Mucosa of stomach (tissue), 1 donor: Measurements from ENCODE around the gene PCNX3.

Experiments
- H3K27me3 ChIP-seq: one replicate; pipeline ENCODE4 v1.7.0; 2013; ENCODE audit warnings: mild to moderate bottlenecking, low read length; ENCODE audit not compliant: control insufficient read depth, insufficient read depth
- H3K36me3 ChIP-seq: one replicate; pipeline ENCODE4 v1.7.0; 2013; ENCODE audit warnings: low read length; ENCODE audit not compliant: control insufficient read depth, insufficient read depth
- H3K4me1 ChIP-seq: one replicate; pipeline ENCODE4 v1.7.0; 2013; ENCODE audit warnings: mild to moderate bottlenecking, low read length; ENCODE audit not compliant: control insufficient read depth, insufficient read depth
- H3K4me3 ChIP-seq: one replicate; pipeline ENCODE4 v1.7.0; 2013; ENCODE audit warnings: low read length
- H3K9ac ChIP-seq: one replicate; pipeline ENCODE4 v1.7.0; 2013; ENCODE audit warnings: mild to moderate bottlenecking, low read length, moderate library complexity
- H3K9me3 ChIP-seq: one replicate; pipeline ENCODE4 v1.7.0; 2013; ENCODE audit warnings: mild to moderate bottlenecking, low read length, moderate library complexity; ENCODE audit not compliant: control insufficient read depth
- donor health status: Pancreatic carcinoma.

The PCNX3 gene

DNA sequence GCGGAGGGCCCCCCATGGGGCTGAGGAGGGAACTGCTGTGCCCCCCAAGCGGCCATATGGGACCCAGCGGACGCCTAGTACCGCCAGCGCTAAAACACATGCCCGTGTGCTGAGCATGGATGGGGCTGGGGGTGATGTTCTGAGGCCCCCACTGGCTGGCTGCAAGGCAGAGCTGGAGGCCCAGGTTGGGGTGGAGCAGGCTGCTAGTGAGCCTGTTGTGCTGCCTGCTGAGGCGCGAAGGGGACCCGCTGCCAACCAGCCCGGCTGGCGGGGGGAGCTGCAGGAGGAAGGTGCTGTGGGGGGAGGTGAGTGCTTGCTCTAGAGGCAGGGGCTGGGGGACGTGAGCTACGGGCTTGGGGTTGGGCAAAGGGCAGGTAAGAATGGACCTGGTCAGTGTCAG is 3.2 kb downstream of the PCNX3 start:
- Histone ChIP-seq H3K9me3 (no peaks in the 10 kb centered on the region), H3K36me3 (no peaks in the 10 kb centered on the region), H3K4me1 (peaks cover 8% of the 10 kb centered on the region), H3K4me3 (no peak overlapping the region), H3K9ac (no peak overlapping the region), H3K27me3 (no peaks in the 10 kb centered on the region)

DNA sequence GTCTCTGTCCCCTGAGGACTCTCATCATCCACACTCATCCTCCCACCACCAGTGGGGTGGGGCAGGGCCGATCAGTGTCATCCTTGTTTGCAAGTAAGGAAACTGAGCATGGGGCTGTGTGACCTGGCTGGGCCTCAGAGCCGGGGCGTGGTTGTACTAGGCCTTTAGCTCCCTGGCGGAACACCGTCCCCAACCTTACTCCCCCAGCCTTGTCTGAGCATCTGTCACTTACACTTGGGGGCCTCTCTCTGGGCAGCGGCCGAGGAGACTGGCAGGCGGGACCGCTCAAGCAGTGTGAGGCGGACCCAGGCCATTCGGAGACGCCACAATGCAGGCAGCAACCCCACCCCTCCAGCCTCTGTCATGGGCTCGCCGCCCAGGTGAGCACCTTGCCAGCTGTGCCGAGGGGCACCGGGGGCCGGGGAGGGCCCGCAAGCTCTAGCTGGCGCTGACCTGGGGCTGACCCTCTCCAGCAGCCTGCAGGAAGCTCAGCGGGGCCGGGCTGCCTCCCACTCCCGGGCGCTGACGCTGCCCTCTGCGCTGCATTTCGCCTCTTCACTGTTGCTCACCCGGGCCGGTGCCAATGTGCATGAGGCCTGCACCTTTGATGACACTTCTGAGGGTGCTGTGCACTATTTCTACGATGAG is 3.8 kb downstream of the PCNX3 start:
- Histone ChIP-seq H3K27me3 (no peaks in the 10 kb centered on the region), H3K36me3 (no peaks in the 10 kb centered on the region), H3K9ac (no peak overlapping the region), H3K4me3 (no peak overlapping the region), H3K9me3 (no peaks in the 10 kb centered on the region), H3K4me1 (peaks cover 8% of the 10 kb centered on the region)

DNA sequence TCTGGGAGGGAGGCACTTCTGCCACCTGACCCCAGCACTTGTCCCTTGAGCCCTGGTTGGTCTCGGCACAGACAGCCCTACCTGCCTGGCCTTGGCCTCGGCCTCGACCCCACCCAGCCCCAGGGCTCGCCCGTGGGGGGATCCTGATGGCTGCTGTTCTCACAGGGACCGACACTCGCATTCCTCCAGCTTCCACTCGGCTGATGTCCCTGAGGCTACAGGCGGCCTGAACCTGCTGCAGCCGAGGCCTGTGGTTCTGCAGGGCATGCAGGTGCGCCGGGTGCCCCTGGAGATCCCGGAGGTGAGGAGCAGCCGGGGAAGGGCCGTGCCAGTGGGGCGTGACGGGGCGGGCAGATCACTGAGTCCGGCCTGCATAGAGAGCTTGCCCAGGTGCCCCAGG is 5.1 kb downstream of the PCNX3 start:
- no peaks in the 10 kb centered on the region for H3K36me3 ChIP-seq

DNA sequence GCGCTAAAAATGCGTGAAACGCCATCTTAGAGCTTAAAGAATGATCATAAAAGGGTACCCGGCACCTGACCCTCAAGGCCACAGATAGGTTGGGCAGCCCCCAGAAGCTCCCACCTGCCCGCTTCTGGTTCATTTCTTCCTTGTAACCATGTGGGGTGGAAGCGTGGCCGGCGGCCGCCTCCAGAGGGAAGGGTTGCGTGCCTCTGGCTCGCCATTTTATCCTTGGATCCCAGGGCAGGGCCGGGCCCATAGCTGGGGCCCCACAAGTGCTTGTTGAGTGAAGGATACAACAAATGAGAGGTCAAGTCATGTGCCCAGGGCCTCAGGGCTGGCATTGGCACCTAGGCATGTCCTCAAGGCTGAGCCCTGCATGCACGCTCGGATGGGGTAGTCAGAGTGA is 5.9 kb downstream of the PCNX3 start:
- Histone ChIP-seq H3K9me3 (no peaks in the 10 kb centered on the region), H3K4me1 (peaks cover 7% of the 10 kb centered on the region), H3K27me3 (no peaks in the 10 kb centered on the region), H3K9ac (no peak overlapping the region), H3K4me3 (no peak overlapping the region), H3K36me3 (no peaks in the 10 kb centered on the region)

More for the DNA sequence above, 5.1 kb downstream of the PCNX3 start:
- Histone ChIP-seq H3K9me3 (no peaks in the 10 kb centered on the region), H3K4me3 (no peak overlapping the region), H3K9ac (no peak overlapping the region), H3K27me3 (no peaks in the 10 kb centered on the region), H3K4me1 (peaks cover 8% of the 10 kb centered on the region)

DNA sequence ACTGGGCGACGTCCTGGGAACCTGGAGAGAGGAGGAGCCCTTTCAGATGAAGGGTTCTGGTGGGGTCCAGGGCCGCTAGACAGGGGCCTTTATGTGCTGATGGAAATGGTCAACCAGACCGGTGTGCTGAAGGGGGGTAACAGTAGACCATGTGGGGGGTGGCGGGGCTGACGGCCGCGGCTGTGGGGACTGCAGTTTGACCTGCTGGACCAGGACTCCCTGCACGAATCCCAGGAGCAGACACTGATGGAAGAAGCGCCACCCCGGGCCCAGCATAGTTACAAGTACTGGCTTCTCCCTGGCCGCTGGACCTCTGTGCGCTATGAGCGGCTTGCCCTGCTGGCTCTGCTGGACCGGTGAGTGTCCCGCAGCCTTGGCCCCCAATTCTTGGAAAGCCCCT is 6.4 kb downstream of the PCNX3 start:
- Histone ChIP-seq H3K9ac (no peak overlapping the region), H3K36me3 (peaks cover 1% of the 10 kb centered on the region), H3K4me1 (peaks cover 2% of the 10 kb centered on the region), H3K27me3 (no peaks in the 10 kb centered on the region), H3K4me3 (no peak overlapping the region), H3K9me3 (no peaks in the 10 kb centered on the region)

DNA sequence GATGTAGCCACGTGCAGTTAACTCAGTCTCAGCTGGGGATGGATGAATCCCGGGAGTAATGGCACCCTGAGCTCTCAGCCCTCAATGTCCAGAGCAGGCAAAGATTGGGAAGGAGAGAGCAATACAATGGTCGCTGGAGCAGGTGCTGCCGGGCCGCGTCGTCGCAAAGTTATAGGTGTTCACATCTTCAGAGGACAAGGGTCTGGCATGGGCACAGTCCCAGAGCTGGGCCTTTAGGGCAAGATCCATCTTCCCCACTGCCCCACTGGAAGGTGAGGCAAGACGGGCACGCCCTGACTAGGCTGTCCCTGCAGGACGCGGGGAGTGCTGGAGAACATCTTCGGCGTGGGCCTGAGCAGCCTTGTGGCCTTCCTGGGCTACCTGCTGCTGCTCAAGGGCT is 7.6 kb downstream of the PCNX3 start:
- peaks cover 13% of the 10 kb centered on the region for H3K36me3 ChIP-seq
- no peak overlapping the region for H3K9ac ChIP-seq
- no peak overlapping the region for H3K4me3 ChIP-seq
- H3K9me3 ChIP-seq: no peaks in the 10 kb centered on the region
- H3K4me1 ChIP-seq: no peaks in the 10 kb centered on the region
- H3K27me3 ChIP-seq: no peaks in the 10 kb centered on the region

DNA sequence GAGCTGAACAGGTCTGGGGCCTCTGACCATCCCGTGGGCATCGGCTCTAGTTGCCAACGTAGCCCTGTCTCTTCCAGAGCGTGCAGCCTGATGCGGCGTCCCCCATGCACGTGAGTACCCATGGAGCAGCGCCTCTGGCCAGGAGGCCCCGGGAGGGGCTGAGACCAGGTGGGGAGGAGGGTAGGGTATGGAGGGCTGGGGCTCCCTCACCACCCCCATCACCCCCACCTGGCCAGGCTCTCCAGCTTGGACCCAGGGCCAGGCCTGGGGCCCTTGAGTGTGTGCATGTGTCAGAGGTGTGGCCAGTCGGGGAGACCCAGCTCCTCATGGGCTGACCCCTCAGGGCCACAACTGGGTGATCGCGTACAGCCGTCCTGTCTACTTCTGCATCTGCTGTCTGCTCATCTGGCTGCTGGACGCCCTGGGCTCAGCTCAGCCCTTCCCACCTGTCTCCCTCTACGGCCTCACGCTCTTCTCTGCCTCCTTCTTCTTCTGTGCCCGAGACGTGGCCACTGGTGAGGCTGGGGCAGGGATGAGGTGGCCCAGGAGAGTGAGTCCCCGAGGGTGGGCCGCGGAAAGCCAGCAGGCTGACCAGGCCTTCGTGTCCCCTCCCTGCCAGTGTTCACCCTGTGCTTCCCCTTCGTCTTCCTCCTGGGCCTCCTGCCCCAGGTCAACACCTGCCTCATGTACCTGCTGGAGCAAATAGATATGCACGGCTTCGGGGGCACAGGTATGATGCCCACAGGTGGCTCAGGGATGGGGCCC is 8.5 kb downstream of the PCNX3 start:
- no peak overlapping the region for H3K4me3 ChIP-seq
- no peaks in the 10 kb centered on the region for H3K9me3 ChIP-seq
- H3K9ac ChIP-seq: no peak overlapping the region
- no peaks in the 10 kb centered on the region for H3K27me3 ChIP-seq
- peaks cover 18% of the 10 kb centered on the region for H3K36me3 ChIP-seq
- H3K4me1 ChIP-seq: no peaks in the 10 kb centered on the region

DNA sequence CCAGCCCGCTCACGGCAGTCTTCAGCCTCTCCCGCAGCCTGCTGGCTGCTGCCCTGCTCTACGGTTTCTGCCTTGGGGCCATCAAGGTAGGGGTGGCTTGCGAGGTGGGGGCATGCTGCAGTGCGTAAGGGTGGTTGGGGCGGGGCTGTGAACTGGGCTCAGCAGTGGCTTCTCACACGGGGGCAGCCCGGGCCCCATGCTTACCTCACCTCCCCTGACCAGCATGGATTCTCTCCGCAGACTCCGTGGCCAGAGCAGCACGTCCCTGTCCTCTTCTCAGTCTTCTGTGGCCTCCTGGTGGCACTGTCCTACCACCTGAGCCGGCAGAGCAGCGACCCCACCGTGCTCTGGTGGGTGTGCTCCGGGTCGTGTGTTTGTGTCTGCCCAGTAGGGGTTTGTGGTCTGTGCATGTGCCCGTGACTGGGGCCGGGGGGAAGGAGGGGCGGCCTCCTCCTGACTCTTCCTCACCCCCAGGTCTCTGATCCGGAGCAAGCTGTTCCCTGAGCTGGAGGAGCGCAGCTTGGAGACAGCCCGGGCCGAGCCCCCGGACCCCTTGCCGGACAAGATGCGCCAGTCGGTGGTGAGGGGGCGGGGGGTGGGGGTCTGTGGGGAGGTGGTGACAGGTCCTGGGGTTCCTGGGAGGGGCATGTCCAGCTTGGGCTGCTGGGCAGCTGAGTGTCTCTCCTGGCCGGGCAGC is 9.5 kb downstream of the PCNX3 start:
- Histone ChIP-seq H3K9ac (no peak overlapping the region), H3K4me3 (no peak overlapping the region), H3K27me3 (no peaks in the 10 kb centered on the region), H3K9me3 (no peaks in the 10 kb centered on the region), H3K4me1 (no peaks in the 10 kb centered on the region), H3K36me3 (peaks cover 28% of the 10 kb centered on the region)

DNA sequence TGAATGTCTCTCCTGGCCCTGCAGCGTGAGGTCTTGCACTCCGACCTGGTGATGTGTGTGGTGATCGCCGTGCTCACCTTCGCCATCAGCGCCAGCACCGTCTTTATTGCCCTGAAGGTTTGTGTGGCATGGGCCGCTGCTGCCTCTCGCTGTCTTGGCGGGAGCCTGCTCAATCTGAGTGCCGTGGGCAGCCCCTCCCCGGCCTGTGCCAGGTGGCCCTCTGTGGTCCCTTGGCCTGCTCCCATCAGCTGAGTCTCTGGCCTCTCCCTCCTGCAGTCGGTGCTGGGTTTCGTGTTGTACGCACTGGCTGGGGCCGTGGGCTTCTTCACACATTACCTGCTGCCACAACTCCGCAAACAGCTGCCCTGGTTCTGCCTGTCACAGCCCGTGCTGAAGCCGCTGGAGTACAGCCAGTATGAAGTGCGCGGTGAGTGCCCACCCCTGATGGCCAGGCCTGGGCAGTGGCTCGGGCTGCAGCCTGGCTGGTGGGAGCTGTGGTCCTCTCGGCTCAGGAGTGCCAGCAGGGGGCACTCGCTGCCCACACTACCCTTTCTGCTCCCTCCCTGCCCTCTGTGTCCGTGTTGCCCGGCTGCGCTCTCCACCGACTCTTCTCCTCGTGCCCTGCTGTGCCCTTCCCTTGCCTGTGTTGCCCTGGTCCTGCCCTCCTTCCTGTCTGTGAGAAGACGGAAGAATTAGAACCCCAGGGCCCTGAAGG is 10.2 kb downstream of the PCNX3 start:
- Histone ChIP-seq H3K9me3 (no peaks in the 10 kb centered on the region), H3K36me3 (peaks cover 28% of the 10 kb centered on the region), H3K9ac (no peak overlapping the region), H3K27me3 (no peaks in the 10 kb centered on the region), H3K4me1 (no peaks in the 10 kb centered on the region), H3K4me3 (no peak overlapping the region)

DNA sequence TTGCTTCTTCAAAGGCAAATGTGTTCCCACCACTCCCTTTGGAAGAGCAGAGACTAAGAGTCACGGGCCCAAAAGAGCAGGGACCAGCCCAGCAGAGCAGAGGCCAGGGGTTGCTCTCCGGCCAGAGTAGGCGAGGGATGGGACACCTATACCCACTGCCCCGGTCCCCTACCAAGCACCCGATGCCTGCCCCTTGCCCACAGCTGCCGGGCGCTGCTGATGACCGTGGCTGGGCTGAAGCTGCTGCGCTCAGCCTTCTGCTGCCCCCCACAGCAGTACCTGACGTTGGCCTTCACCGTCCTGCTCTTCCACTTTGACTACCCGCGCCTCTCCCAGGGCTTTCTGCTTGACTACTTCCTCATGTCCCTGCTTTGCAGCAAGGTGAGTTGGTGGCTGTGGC is 11.6 kb downstream of the PCNX3 start:
- Histone ChIP-seq H3K9me3 (no peaks in the 10 kb centered on the region), H3K36me3 (peaks cover 28% of the 10 kb centered on the region), H3K27me3 (no peaks in the 10 kb centered on the region), H3K9ac (no peak overlapping the region), H3K4me1 (no peaks in the 10 kb centered on the region), H3K4me3 (no peak overlapping the region)

DNA sequence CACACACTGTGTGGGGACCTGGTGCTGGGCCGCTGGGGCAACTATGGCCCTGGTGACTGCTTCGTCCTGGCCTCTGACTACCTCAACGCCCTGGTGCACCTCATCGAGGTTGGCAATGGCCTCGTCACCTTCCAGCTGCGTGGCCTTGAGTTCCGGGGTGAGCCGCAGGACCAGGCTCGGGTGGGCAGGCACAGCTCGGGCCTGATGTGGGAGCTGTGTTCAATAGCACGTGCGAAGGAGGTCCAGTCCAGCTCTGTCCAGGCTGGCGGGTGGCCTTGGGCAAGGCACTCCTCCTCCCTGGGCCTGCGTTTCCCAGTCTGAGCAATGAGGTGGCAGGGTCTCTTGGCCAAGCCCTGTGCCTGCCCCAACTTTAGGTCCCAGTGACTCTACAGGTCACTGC is 14.0 kb downstream of the PCNX3 start:
- Histone ChIP-seq H3K9me3 (no peaks in the 10 kb centered on the region), H3K27me3 (no peaks in the 10 kb centered on the region), H3K9ac (no peak overlapping the region), H3K4me3 (no peak overlapping the region), H3K36me3 (peaks cover 28% of the 10 kb centered on the region), H3K4me1 (no peaks in the 10 kb centered on the region)

DNA sequence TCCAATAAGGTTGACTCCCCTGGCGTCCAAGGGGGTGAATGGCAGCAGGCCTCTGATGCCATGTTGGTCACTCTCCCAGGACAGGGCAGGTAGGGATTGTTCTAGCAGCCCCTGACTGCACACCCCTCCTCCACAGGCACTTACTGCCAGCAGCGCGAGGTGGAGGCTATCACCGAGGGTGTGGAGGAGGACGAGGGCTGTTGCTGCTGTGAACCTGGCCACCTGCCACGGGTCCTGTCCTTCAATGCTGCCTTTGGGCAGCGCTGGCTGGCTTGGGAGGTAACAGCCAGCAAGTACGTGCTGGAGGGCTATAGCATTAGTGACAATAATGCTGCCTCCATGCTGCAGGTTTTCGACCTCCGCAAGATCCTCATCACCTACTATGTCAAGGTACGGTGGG is 14.6 kb downstream of the PCNX3 start:
- no peak overlapping the region for H3K9ac ChIP-seq
- H3K4me3 ChIP-seq: no peak overlapping the region
- peaks cover 32% of the 10 kb centered on the region for H3K36me3 ChIP-seq
- H3K27me3 ChIP-seq: no peaks in the 10 kb centered on the region
- no peaks in the 10 kb centered on the region for H3K4me1 ChIP-seq
- H3K9me3 ChIP-seq: no peaks in the 10 kb centered on the region
